A673 (cell line): ENCODE results near the gene SORCS3. TPM values are rescaled to one million over a fixed set of nuclear protein-coding genes. Genes with fewer than 3 reads are reported as not detected.

Experiments used
- BruUV-seq: library from RNA; stranded (reverse); fragments of 400-500 nt; replicated peaks from 2 replicates; lab custom pipeline; 2021; lab: Mats Ljungman, UMichigan
- CTCF ChIA-PET: fragments of 300-600 bp; sonication (Branson Sonifier 250); formaldehyde crosslinking; loops from one replicate; lab custom pipeline; 2022; ENCODE audit warnings: antibody characterized with exemption; lab: Charles Lee
- POLR2A ChIA-PET: fragments of 300-600 bp; sonication (Branson Sonifier 250); formaldehyde crosslinking; loops from one replicate; lab custom pipeline; 2022; ENCODE audit warnings: antibody characterized with exemption; ENCODE audit not compliant: low non-redundant PET; lab: Charles Lee
- DNase-seq: peaks from one replicate; pipeline ENCODE4 v3.0.0-alpha.2; 2015; ENCODE audit warnings: low spot score
- H3K27ac ChIP-seq: fragments of 200-600 bp; sonication (generic); 2 replicates; pipeline ENCODE4 v1.5.1; 2016; ENCODE audit warnings: mixed run types, low read depth, mild to moderate bottlenecking, mixed read lengths, antibody characterized with exemption, low read length; ENCODE audit not compliant: poor library complexity, severe bottlenecking
- H3K27me3 ChIP-seq: fragments of 200-600 bp; sonication (generic); replicated peaks from 2 replicates; pipeline ENCODE4 v1.6.1; 2017; ENCODE audit warnings: mixed run types, low read depth, mild to moderate bottlenecking, mixed read lengths, antibody characterized with exemption, low read length; ENCODE audit not compliant: insufficient read depth, poor library complexity
- H3K36me3 ChIP-seq: fragments of 200-600 bp; sonication (generic); 2 replicates; pipeline ENCODE4 v1.6.1; 2016; ENCODE audit warnings: mixed run types, mild to moderate bottlenecking, mixed read lengths, antibody characterized with exemption, low read length; ENCODE audit not compliant: insufficient read depth, poor library complexity, severe bottlenecking
- H3K4me1 ChIP-seq: fragments of 200-600 bp; sonication (generic); 2 replicates; pipeline ENCODE4 v1.6.1; 2017; ENCODE audit warnings: mixed run types, mild to moderate bottlenecking, mixed read lengths, antibody characterized with exemption, low read length; ENCODE audit not compliant: insufficient read depth, poor library complexity, severe bottlenecking
- H3K4me3 ChIP-seq: fragments of 200-600 bp; sonication (generic); 2 replicates; pipeline ENCODE4 v1.5.1; 2016; ENCODE audit warnings: low read depth, mixed run types, mild to moderate bottlenecking, mixed read lengths, low read length; ENCODE audit not compliant: poor library complexity, severe bottlenecking
- H3K9me3 ChIP-seq: fragments of 200-600 bp; sonication (generic); 2 replicates; pipeline ENCODE4 v1.6.1; 2016; ENCODE audit warnings: mixed run types, low read depth, mild to moderate bottlenecking, mixed read lengths, antibody characterized with exemption, low read length; ENCODE audit not compliant: poor library complexity, severe bottlenecking
- CTCF ChIP-seq: fragments of 300-800, 200-600 bp; sonication (generic); conservative IDR thresholded peaks from 2 replicates; pipeline ENCODE4 v1.5.1; 2017; ENCODE audit warnings: low read depth, mild to moderate bottlenecking, antibody characterized with exemption, low read length, moderate library complexity, mixed read lengths
- EZH2 ChIP-seq: fragments of 200-600 bp; sonication (generic); IDR thresholded peaks from 2 replicates; pipeline ENCODE4 v1.6.1; 2017; ENCODE audit warnings: borderline replicate concordance, low read depth, mild to moderate bottlenecking, mixed read lengths, antibody characterized with exemption, low read length; ENCODE audit not compliant: poor library complexity, severe bottlenecking
- intact Hi-C: fragments of 100-400 bp; cut with micrococcal nuclease; formaldehyde crosslinking; loops from one replicate; pipeline ENCODE4 v1.10.0; 2022; ENCODE audit not compliant: unreplicated experiment
- total RNA-seq: library from RNA; stranded (reverse); gene quantifications from 2 replicates; pipeline ENCODE4 v1.2.3, GENCODE V29; 2021

Gene SORCS3
- total RNA-seq, 1 experiment from 2014 or later: not detected

GRCh38 chr10:104780165-104780564 lies 139.1 kb downstream of the SORCS3 start:
- CTCF ChIA-PET: no interaction called here
- Histone ChIP-seq H3K4me3 (no peak overlapping the region), H3K9me3 (no peaks in the 10 kb centered on the region), H3K4me1 (no peaks in the 10 kb centered on the region), H3K36me3 (no peaks in the 10 kb centered on the region), H3K27ac (no peak overlapping the region), H3K27me3 (peaks cover 49% of the 10 kb centered on the region)
- BruUV-seq: no TSS peak
- POLR2A ChIA-PET: no interaction called here
- TF ChIP-seq CTCF: no peak
- TF ChIP-seq EZH2: no peak
- intact Hi-C loops: no loop called here
- no peak for DNase-seq

DNA sequence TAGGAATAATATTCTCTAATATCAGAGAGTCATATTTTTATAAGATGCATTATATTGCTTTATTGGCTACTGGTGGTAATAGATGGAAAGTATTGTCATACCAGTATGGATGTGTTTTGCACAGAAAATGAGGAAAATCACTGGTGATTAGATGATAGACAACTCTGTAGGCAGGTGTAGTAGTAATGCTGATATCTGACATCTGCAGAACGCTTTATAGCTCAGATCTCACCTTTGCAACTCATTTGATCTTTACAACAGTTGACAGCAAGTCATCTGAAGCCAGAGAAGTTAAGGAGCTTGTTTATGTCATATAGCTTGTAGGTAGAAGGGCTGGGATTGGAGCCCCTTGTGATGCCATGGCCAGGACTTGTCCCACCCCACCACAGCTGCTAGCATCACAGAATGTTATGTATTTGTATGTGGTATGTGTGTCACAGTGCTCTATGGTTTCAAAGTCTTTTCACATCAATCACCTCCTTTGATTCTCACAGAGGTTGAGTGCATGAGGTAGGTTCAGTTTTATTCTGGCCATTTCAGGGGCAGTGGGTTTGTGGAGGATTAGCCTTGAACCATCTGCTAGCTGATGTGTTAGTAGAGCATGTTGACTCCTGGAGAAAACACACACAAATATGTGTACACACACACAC lies 140.0 kb downstream of the SORCS3 start:
- no peak overlapping the region for H3K4me3 ChIP-seq
- ChIA-PET CTCF (no interaction called here), POLR2A (no interaction called here)
- peaks cover 40% of the 10 kb centered on the region for H3K27me3 ChIP-seq
- no peaks in the 10 kb centered on the region for H3K4me1 ChIP-seq
- H3K36me3 ChIP-seq: no peaks in the 10 kb centered on the region
- no TSS peak for BruUV-seq
- DNase-seq: no peak
- H3K27ac ChIP-seq: no peak overlapping the region
- intact Hi-C loops: no loop called here
- no peaks in the 10 kb centered on the region for H3K9me3 ChIP-seq
- TF ChIP-seq EZH2 (no peak), CTCF (no peak)

DNA sequence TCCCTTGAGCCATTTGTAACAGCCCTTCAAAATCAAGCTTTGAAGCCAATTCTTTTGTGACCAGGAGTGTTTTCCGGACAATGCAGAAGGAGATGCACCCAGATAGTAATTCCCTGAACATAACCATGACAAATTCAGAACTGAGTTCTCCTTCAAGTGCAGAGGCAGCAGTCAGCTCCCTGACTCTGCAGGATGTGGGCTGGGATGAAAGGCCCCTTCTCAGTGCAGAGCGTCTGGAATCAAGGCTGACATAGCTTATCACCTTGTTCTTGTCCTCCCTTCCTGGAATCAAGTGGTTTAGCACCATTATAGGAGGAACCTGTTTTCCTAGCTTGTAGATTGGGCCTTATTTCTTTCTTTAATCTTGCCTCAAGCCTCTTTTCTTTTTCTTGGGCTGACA lies 143.4 kb downstream of the SORCS3 start:
- TF ChIP-seq CTCF (no peak), EZH2 (no peak)
- Histone ChIP-seq H3K27me3 (peaks cover 22% of the 10 kb centered on the region), H3K9me3 (no peaks in the 10 kb centered on the region), H3K27ac (no peak overlapping the region), H3K4me1 (no peaks in the 10 kb centered on the region), H3K36me3 (no peaks in the 10 kb centered on the region), H3K4me3 (no peak overlapping the region)
- BruUV-seq: no TSS peak
- no peak for DNase-seq
- intact Hi-C loops: no loop called here
- ChIA-PET CTCF (no interaction called here), POLR2A (no interaction called here)
